PFSK-1 (cell line): Measurements from ENCODE around the gene EXOC4.

Source experiments
- FOXP2 ChIP-seq: optimal IDR thresholded peaks from 2 replicates; pipeline ENCODE3; 2011; ENCODE audit warnings: borderline replicate concordance, control low read depth, inconsistent platforms; ENCODE audit not compliant: insufficient read depth; ENCODE audit errors: extremely low read length, extremely low read depth
- POLR2AphosphoS5 ChIP-seq: IDR thresholded peaks from 2 replicates; pipeline ENCODE4 v1.6.1; 2012; ENCODE audit warnings: low read depth, mild to moderate bottlenecking, control low read depth, low read length, moderate library complexity
- REST ChIP-seq, 2 experiments: IDR thresholded peaks; 2 replicates each; pipeline versions ENCODE4 v1.6.1 to v1.8.0; 2011 to 2012; ENCODE audit warnings: low read depth in 2 of 2, low read length in 2 of 2, control low read depth in 1 of 2, inconsistent platforms in 1 of 2, mild to moderate bottlenecking in 1 of 2, moderate library complexity in 1 of 2; ENCODE audit not compliant: insufficient read depth in 1 of 2
- SIN3A ChIP-seq: IDR thresholded peaks from 2 replicates; pipeline ENCODE4 v1.6.1; 2012; ENCODE audit warnings: mild to moderate bottlenecking, low read length, moderate library complexity, borderline replicate concordance; ENCODE audit not compliant: insufficient read depth
- TAF1 ChIP-seq: IDR thresholded peaks from 2 replicates; pipeline ENCODE4 v1.6.1; 2012; ENCODE audit warnings: low read length, control low read depth, borderline replicate concordance; ENCODE audit not compliant: insufficient read depth

The EXOC4 gene

GRCh38 chr7:133635541-133635940, 382.7 kb downstream of the EXOC4 start:
- TF ChIP-seq FOXP2 (no peak), POLR2AphosphoS5 (no peak), SIN3A (no peak), TAF1 (no peak), REST (IDR thresholded peaks at IDR 0.05; ENCODE audit: insufficient read depth in 1 of 2, low read depth in 2 of 2, low read length in 2 of 2) (no peak)

DNA sequence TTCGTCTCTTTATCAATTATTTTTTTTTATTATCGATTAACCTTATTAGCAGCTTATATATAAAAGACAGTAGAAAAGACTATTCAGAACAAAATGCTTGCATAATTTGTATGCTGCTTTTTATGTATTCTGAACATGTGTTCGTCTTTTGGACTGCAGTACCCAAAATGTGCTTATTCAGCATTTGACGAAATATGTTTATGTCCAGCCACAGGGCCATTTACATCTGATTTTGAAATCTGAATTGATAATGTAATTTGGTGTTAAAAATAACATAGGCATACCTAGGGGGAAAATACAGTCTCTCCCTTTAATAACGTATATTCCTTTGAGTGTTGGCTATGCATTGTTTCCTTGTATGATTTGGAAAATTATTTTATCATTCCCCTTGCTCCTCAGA, 386.0 kb downstream of the EXOC4 start:
- TF ChIP-seq REST (IDR thresholded peaks at IDR 0.05; ENCODE audit: insufficient read depth in 1 of 2, low read depth in 2 of 2, low read length in 2 of 2), result no peak
- TF ChIP-seq TAF1, result no peak
- TF ChIP-seq POLR2AphosphoS5, result no peak
- no peak for TF ChIP-seq SIN3A
- no peak for TF ChIP-seq FOXP2

GRCh38 chr7:133641436-133641835, 388.6 kb downstream of the EXOC4 start:
- TF ChIP-seq REST (IDR thresholded peaks at IDR 0.05; ENCODE audit: insufficient read depth in 1 of 2, low read depth in 2 of 2, low read length in 2 of 2), result peak in 1 of 2 experiments; percentile 81; a peak in 2 of 4 replicates
- TF ChIP-seq FOXP2, result no peak

- TF ChIP-seq TAF1, result no peak
- no peak for TF ChIP-seq POLR2AphosphoS5
- no peak for TF ChIP-seq FOXP2
- no peak for TF ChIP-seq SIN3A
- no peak for TF ChIP-seq REST (IDR thresholded peaks at IDR 0.05; ENCODE audit: insufficient read depth in 1 of 2, low read depth in 2 of 2, low read length in 2 of 2)
Observed at GRCh38 chr7:133642907-133643306, 390.0 kb downstream of the EXOC4 start.

GRCh38 chr7:133645884-133646391, 393.1 kb downstream of the EXOC4 start:
- TF ChIP-seq TAF1 (no peak), POLR2AphosphoS5 (no peak)
